ENCODE data around the gene ZNF324. TPM values are rescaled to one million over a fixed set of nuclear protein-coding genes. Genes with fewer than 3 reads are reported as not detected.

Gene ZNF324
- total and polyA plus RNA-seq, 2 experiments from 2014 or later = 5.5 to 16.3 TPM

- H2AFZ ChIP-seq = no peak overlapping the region
- H3K36me3 ChIP-seq (ENCODE audit: low read depth) = peaks cover 5% of the 10 kb centered on the region; the same call in 1 of the 2 replicates
- in situ Hi-C loops (cut with MboI) = no loop called here
- H3K27ac ChIP-seq = no peak overlapping the region
- H3K9ac ChIP-seq = no peak overlapping the region
- peaks cover 18% of the 10 kb centered on the region; the same call in 1 of the 2 replicates for H3F3A ChIP-seq (ENCODE audit: insufficient read depth)
- peaks cover 12% of the 10 kb centered on the region for H3K4me1 ChIP-seq (ENCODE audit: insufficient read depth)
- H3K4me3 ChIP-seq = no peak overlapping the region
- no peaks in the 10 kb centered on the region for H3K9me3 ChIP-seq (ENCODE audit: low read depth)
- no peaks in the 10 kb centered on the region for H4K20me1 ChIP-seq (ENCODE audit: insufficient read depth)
- peaks cover 46% of the 10 kb centered on the region for H3K79me2 ChIP-seq (ENCODE audit: insufficient read depth)
- TF ChIP-seq EZH2 (IDR thresholded peaks at IDR 0.05; ENCODE audit: insufficient read depth, poor library complexity, severe bottlenecking) (no peak), EZH2phosphoT487 (IDR thresholded peaks at IDR 0.05; ENCODE audit: insufficient read depth, low read depth) (no peak)
- DNase-seq = no peak
- WGBS, 2 experiments (ENCODE audit: low coverage in 1 of 2, low lambda C conversion rate in 2 of 2, missing lambda C conversion rate in 2 of 2) = 92 to 96% methylated on average over 45 to 64 of the region's 65 CpGs
- no peaks in the 10 kb centered on the region for H3K27me3 ChIP-seq (replicated peaks; ENCODE audit: insufficient read depth)
- H3K4me2 ChIP-seq (ENCODE audit: unreplicated experiment) = no peak overlapping the region
- H3K9me2 ChIP-seq (ENCODE audit: insufficient read depth) = no peaks in the 10 kb centered on the region
Observed at GRCh38 chr19:58516964-58517833, 50.3 kb downstream of the ZNF324 start.

- DNase-seq = peak; percentile 30
- Histone ChIP-seq H4K20me1 (ENCODE audit: insufficient read depth) (no peaks in the 10 kb centered on the region), H3K36me3 (ENCODE audit: low read depth) (peaks cover 5% of the 10 kb centered on the region; the same call in 1 of the 2 replicates), H3K27me3 (replicated peaks; ENCODE audit: insufficient read depth) (no peaks in the 10 kb centered on the region), H3F3A (ENCODE audit: insufficient read depth) (peaks cover 18% of the 10 kb centered on the region; the same call in 1 of the 2 replicates), H3K4me2 (ENCODE audit: unreplicated experiment) (peak overlapping the region; percentile 95), H3K27ac (peak overlapping the region; percentile 89), H3K4me3 (peak overlapping the region; percentile 94), H3K4me1 (ENCODE audit: insufficient read depth) (peaks cover 12% of the 10 kb centered on the region), H3K9me3 (ENCODE audit: low read depth) (no peaks in the 10 kb centered on the region), H3K79me2 (ENCODE audit: insufficient read depth) (peaks cover 46% of the 10 kb centered on the region), H3K9me2 (ENCODE audit: insufficient read depth) (no peaks in the 10 kb centered on the region), H3K9ac (peak overlapping the region; percentile 97), H2AFZ (peak overlapping the region; percentile 85)
- no peak for TF ChIP-seq EZH2phosphoT487 (IDR thresholded peaks at IDR 0.05; ENCODE audit: insufficient read depth, low read depth)
- no peak for TF ChIP-seq EZH2 (IDR thresholded peaks at IDR 0.05; ENCODE audit: insufficient read depth, poor library complexity, severe bottlenecking)
- WGBS, 2 experiments (ENCODE audit: low coverage in 1 of 2, low lambda C conversion rate in 2 of 2, missing lambda C conversion rate in 2 of 2) = 8% methylated on average over 21 to 22 of the region's 22 CpGs
- in situ Hi-C loops (cut with MboI) = no loop called here
Observed at GRCh38 chr19:58518256-58519086, 51.6 kb downstream of the ZNF324 start.

GRCh38 chr19:58519087-58519354 is 52.1 kb downstream of the ZNF324 start:
- in situ Hi-C loops (cut with MboI) = no loop called here
- WGBS, 2 experiments (ENCODE audit: low coverage in 1 of 2, low lambda C conversion rate in 2 of 2, missing lambda C conversion rate in 2 of 2) = 0% methylated on average over 14 of the region's 14 CpGs
- TF ChIP-seq EZH2phosphoT487 (IDR thresholded peaks at IDR 0.05; ENCODE audit: insufficient read depth, low read depth) = no peak
- no peak for TF ChIP-seq EZH2 (IDR thresholded peaks at IDR 0.05; ENCODE audit: insufficient read depth, poor library complexity, severe bottlenecking)

More at GRCh38 chr19:58519087-58519354, 52.1 kb downstream of the ZNF324 start:
- H3K27me3 ChIP-seq (replicated peaks; ENCODE audit: insufficient read depth) = no peaks in the 10 kb centered on the region
- H3F3A ChIP-seq (ENCODE audit: insufficient read depth) = peaks cover 18% of the 10 kb centered on the region; the same call in 1 of the 2 replicates
- peak overlapping the region; percentile 85 for H2AFZ ChIP-seq
- peaks cover 12% of the 10 kb centered on the region for H3K4me1 ChIP-seq (ENCODE audit: insufficient read depth)
- H4K20me1 ChIP-seq (ENCODE audit: insufficient read depth) = no peaks in the 10 kb centered on the region
- peaks cover 46% of the 10 kb centered on the region for H3K79me2 ChIP-seq (ENCODE audit: insufficient read depth)
- H3K4me3 ChIP-seq = peak overlapping the region; percentile 94
- no peaks in the 10 kb centered on the region for H3K9me2 ChIP-seq (ENCODE audit: insufficient read depth)
- peak overlapping the region; percentile 95 for H3K4me2 ChIP-seq (ENCODE audit: unreplicated experiment)
- H3K9ac ChIP-seq = peak overlapping the region; percentile 97
- no peaks in the 10 kb centered on the region for H3K9me3 ChIP-seq (ENCODE audit: low read depth)
- H3K36me3 ChIP-seq (ENCODE audit: low read depth) = peaks cover 5% of the 10 kb centered on the region; the same call in 1 of the 2 replicates
- peak overlapping the region; percentile 89 for H3K27ac ChIP-seq
- peak; percentile 91 for DNase-seq
